HG02610 (cell line): ENCODE data around the gene CBX2.
"Not testable (repeated sequence)": the region's sequence is repeated elsewhere in the genome, so short reads cannot be mapped to it uniquely, and the experiment has no call there.

Experiments used
- ATAC-seq: cut with Tn5 transposase; IDR thresholded peaks from one replicate; pipeline ENCODE4 v1.9.1; 2021; ENCODE audit warnings: mild to moderate bottlenecking, moderate library complexity; ENCODE audit not compliant: unreplicated experiment

Gene CBX2

DNA sequence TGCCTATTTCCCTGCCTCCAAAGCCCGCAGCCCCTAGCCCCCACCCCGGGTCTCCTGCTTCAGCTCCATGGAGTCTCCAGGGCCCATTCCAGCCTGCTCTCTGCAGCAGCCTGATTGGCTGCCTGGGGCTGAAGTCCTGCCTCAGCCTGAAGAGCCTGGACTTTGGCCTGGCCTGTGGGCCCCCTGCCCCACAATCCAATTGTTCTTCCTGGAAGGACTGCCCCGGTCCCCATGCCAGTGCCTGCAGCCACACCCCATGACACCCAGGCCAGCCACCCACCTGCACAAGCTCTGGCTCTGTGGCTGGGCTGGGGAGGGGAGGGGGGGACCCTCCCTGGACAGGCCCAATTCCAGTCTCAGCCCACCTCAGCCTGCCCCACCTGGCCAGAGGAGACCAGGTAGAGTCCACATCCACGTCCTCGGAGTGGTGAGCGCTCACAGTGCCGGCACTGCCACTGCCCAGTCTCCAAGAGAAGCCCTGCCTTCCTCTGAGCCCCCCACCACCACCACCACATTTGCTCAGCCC is 34.9 kb upstream of the CBX2 start:
- ATAC-seq = no peak

DNA sequence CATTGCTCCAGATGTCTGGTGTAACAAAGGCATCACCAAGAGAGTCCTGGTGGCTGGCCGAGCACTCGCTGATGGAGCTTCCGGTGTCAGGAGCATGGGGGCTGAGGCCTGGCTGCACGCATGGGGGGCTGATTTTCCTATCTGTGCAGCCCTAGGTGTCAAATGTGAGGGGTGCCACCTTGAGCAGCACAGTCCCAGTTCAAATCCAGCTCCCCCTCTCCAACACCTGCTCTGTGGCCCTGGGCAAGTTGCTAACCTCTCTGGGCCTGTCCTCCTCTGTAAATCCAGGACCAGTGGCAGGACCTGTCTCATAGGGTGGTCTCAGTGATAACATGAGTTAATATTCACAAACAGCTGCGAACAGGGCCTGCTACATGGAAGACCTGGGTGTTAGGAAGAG is 34.3 kb upstream of the CBX2 start:
- ATAC-seq = no peak

DNA sequence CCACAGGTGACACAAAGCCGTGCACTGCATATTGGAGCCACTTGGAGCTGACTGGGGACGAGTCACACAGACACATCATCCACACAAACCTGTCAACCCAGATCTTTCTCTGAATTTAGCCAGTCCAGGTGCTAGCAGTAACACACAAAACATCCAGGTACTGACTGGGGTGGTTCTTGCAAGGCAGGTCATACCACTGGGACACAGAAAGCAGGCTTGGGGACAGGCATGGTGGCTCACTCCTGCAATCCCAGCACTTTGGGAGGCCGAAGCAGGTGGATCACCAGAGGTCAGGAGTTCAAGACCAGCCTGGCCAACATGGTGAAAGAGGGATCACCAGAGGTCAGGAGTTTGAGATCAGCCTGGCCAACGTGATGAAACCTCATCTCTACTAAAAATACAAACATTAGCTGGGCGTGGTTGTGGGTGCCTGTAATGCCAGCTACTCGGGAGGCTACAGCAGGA is 32.3 kb upstream of the CBX2 start:
- ATAC-seq = no peak

DNA sequence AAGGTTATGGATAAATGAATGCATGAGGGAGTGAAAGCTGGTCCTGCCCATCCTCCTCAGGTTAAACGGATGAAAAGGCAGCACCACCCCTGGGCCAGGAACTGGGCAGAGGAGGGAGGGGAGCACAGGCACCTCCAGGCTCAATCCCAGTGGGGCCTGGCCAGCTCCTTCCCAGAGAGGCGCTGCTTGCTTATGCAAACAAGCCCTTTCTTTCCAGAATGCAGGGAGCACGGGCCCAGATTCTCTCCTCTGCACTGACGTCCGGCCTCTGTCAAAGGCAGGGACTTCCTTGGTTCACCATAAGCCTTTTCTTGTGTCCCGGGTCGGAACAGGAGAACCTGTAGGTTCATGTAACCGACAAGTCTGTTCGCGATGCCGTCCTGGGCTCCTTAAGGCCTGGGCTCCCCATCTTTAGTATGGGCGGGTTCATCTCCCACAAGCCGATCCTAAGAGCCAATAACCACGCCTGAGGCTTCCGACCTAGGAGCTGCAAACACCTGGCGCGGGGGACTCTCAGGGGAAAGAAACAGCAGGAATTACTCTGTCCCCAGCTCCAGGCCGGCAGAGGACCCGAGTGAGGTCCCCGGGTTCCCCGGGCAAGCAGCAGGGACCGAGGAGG is 30.9 kb upstream of the CBX2 start:
- ATAC-seq = no peak

DNA sequence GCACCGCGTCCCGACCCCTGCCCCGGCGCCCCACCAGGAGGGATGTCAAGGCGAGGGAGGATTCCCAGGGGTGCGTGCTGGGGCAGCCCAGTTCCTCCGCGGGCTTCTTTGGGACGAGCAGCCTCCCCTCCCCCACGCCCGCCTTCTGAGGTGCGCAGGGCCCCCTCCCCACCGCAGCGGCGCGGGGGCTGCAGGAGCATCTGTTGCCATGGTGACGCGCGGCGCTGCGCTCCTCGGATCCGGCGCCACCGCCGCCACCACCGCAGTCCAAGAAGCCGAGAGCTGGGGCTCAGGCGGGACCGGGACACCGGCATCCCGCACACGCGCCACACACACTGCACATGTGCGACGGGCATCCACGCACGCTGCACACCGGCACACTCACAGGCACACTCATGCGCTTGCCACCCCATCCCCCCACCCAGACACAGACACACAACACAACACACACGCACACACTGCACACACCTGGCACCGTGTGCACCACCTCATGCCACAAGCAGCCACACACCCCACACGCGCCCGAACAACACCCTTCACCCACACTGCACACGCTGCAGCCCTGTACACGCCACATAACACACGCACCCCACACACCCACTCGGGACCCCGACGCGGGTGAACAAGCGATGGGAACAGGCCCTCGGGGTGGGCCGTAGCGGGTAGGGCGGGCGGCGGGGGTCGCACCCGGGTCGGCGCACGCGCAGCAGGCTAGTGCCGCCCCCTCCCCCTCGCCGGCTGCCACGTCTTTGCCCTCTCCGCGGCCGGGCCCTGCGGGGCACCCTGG is 30.2 kb upstream of the CBX2 start:
- no peak for ATAC-seq

DNA sequence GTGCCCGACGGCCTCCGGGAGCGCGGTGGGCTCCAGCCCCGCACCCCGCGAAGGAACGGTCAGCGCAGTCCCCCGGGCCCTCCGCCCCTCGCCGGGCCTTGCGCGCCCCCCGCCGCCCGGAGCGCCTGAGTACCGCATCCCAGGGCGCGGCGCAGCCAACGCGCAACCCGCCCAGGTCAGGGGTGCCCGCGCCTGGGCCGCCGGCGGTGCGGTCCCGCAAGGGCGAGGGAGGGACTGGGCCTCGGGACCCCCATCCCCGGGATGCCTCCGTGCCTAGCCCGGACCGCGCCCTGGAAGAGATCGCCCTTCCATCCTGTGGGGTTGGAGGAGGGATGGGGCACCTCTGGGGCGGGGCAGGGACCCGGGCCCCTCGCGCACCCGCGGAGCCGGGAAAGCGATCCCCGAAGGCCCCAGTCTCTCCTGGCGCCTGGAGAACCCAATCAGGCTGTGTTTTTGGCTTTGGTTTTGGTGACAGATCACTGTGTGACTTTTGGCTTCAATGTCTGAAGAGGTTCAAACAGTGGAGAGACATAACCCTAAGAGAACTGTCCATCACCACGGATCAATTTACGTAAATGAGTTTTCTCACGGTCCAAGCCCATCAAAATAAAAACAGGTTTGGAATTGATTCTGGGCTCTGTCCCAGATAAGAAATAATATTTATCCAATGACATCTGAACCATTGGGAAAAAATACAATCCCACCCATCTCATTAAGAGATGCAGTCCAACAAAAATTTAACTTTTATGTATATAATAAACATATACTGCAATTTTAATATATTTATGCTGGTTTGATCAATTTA is 29.5 kb upstream of the CBX2 start:
- ATAC-seq = no peak

DNA sequence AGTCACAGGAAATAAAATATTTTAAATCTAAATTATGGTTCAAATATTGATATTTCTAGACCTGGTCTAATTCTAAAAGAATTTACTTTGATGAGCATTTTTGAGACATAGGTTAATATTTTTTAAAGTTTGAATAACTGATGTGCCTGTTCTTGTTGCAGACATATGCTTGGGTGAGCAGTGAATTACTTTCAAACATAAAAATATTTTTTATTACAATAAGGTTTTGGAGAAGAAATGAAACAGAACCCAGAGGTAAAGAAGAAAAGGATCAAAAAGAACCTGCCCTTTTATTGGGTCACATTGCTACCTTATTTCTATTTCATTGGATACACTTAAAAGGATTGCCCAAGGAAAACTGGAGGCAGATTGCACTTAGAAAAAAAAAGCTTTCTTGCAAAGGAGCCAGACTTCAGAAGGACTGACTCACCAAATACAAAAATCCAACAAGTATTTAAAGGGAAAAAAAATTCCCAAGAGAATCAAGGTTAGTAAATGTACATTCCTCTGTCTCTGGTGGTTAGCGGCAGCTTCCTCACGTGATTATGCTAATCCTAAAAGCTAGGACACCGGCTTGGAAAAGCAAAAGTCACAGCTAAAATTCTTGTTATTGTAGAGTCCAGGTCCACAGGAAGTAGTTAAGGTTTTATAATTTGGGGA is 28.7 kb upstream of the CBX2 start:
- no peak for ATAC-seq

DNA sequence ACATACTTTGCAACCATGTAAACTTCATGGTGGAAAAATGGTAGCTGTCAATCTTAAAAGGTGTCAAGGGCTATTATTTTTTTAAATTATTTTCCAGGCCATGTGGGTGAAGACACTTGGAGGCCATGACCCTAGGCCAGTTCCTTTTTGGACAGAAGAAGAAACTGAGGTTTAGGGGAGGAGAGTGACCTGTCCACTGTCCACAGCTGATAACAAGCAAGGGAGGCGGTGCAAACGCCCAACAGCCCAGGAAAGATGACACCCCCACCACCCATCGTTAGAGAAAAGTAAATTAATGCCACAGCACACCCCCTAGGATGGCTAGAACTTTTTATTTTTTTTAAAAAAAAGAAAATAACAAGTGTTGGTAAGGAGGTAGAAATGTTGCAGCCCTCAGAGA is 28.0 kb upstream of the CBX2 start:
- ATAC-seq = no peak

DNA sequence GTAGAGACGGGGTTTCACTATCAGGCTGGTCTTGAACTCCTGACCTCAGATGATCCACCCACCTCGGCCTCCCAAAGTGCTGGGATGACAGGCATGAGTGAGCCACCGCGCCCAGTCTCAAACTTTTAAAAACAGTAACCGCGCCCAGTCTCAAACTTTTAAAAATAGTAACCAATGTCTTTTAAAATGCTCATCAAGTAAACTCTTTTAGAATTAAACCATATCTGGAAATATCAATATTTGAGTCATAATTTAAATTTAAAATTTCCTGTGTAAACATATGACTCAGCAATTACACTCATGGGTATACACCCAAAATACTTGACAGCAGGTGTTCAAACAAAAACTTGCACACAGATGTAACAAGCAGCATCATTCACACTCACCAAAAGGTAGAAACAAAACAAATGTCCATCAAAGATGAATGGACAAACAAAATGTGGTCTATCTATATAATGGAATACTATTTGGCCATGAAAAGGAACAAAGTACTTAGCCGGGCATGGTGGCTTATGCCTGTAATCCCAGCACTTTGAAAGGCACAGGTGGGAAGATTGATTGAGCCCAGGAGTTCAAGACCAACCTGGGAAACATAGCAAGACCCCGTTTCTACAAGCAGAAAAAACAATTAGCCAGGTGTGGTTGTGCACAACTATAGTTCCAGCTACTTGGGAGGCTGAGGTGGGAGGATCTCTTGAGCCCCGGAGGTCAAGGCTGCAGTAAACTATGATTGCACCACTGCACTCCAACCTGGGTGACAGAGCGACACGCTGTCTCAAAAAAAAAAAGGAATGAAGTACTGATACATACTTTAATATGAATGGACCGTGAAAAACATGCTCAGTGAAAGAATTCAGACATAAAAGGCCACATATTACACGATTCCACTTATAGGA is 27.1 kb upstream of the CBX2 start:
- no peak for ATAC-seq

DNA sequence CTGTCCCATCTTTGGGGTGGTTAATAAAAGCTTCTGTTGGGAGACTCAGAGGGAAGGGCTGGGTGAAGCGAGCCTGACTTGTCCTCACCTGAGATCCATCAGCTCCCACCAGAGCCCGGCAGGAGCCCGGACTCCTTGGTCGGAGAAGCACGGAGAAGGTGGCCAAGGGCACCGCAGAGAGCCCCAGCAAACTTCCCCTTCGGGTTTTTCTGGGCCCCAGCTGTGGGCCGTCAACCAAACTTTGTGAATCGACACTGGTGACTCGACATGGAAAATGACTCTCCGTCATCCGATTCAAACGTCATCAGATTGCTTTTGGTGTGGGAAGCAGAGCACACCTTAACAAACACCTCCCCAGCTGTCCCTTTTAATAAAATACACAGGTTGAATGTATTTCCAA is 25.8 kb upstream of the CBX2 start:
- no peak for ATAC-seq

DNA sequence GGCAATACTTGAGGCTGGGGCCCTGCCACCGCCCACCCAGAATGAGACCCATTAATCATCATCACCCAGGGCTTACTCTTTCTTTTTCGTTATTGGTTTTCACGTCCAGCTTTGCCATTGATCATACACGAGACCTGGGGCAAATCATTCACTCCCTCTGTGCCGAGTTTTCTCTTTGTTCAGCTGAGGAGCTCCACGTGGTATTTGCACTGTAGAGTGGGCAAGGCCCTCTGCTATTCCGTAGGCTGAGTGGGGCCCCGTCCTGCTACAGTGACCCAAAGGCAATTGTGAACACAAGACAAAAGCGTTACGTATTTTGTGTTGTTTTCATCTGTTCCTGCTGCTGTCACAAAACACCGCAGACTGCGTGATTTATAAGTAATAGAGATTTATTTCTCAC is 23.6 kb upstream of the CBX2 start:
- no peak for ATAC-seq

DNA sequence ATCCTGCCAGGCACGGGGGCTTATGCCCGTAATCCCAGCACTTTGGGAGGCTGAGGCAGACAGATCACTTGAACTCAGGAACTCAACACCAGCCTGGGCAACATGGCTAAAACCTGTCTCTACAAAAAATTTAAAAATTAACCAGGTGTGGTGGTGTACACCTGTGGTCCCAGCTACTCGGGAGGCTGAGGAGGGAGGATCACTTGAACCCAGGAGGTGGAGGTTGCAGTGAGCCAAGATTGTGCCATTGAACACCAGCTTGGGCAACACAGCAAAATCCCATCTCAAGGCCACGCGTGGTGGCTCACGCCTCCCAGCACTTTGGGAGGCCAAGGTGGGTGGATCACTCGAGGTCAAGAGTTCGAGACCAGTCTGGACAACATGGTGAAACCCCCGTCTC is 23.0 kb upstream of the CBX2 start:
- not testable (repeated sequence) for ATAC-seq

DNA sequence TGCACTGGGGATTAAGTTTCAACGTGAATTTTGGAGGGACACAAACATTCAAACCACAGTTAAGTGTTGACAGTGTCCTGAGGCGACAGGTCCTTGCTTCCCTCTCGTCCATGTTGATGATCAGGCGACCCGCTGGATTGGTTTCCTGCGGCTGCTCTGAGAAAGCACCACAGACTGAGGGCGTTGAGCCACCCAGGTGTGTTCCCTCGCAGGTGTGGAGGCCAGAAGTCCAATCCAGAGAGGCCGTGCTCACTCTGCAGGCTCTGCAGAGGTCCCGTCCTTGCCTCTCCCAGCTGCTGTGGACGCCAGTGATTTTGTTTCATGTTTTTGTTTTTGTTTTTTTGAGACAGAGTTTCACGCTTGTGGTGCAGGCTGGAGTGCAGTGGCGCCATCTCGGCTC is 22.4 kb upstream of the CBX2 start:
- no peak for ATAC-seq

DNA sequence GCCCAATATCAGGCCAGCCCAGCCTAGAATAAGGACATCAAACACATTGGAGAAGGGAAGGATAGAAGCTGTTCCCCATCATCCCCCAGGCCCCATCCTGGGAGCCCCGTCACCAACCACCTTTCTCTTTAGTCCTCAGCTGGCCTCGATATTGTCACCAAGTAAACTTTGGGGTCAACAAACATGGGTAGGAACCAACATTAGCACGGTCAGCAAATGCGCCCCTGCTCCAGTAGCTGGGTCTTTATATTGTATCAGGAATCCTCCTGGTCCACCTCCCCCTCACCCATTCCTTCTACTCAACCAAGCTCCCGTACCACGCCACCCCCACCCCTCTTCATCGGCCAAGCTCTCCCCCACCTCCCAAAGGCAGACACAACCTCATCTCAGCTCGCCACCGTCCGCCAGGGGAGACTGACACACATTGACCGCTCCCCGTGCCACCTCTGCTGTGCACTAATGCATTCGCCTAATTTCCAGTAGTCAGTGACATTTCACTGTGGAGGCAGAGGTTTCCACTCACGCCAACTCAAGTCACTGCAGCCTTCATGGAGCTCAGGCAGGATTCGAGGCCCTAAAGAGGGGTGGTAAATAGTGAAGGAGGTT is 20.7 kb upstream of the CBX2 start:
- no peak for ATAC-seq

DNA sequence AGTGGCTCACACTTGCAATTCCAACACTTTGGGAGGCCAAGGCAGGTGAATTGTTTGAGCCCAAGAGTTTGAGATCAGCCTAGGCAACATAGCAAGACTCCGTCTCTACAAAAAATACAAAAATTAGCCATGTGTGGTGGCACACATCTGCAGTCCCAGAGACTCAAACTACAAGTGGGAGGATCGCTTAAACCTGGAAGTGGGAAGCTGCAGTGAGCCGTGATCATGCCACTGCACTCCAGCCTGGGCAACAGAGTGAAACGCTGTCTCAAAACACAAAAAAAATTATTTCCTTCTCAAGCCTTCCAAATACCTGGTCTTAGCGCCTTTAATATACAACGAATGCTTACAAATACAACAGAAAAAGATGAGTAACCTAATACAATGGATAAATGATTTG is 19.7 kb upstream of the CBX2 start:
- no peak for ATAC-seq

DNA sequence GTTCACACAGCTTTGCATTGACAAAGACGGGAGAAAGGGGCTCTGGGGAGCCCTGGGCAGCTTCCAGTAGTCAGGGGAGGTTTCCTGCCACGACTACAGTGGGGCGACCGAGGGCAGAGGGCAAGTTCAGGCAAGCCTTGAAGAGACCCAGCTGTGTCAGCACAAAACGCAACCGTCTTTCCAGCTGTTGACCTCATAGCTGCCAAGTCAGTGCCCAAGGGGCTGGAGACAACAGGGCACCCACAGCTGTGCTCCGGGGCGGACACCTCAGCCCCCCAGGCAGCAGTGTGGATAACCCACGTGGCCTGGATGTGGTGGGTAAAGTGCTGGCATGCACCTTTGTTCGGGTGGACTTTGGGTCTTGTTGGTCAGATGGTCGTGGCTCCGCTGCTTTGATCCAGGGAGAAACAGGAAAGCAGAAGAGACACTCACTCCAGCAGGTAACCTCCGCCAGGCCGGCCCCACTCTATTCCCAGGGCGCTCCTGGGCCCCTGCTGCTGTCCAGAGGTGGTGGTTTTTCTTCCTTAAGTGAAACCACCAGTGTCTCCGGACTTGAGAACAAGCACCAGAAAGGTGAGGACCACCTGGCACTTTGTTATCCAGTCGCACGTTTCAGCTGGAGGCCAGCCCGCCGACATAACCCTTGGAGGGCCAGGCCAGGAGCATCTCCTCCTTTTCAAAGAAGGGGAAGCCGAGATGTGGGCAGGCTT is 17.6 kb upstream of the CBX2 start:
- no peak for ATAC-seq

DNA sequence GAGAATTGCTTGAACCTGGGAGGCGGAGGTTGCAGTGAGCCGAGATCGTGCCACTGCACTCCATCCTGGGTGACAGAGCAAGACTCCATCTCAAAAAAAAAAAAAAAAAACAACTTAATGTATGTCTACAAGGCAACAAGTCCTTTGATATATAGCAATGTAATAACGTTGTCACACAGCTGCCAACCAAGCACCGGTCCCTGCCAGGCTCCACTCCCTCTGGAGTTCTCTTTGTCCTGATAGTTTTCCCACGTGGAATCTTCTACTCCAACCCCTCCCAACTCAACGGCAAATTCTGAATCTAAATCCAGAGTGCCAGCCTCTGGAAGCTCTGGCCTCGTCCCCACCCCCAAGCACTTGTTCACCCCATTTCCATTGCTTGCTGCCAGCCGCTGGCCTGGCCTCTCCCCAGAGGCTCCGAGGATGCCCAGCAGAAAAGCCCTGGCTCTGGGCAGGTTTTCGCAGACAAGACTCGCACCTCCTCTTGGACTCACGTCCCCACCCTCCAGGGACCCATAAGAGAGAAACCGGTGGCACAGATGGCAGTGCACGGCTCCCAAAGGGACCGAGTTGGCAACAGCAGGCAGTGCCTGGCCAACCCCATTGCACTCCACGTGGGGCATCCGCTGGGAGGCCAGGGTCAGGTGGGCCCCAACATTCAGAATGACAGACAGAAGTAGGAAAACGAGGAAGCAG is 15.9 kb upstream of the CBX2 start:
- ATAC-seq = no peak

DNA sequence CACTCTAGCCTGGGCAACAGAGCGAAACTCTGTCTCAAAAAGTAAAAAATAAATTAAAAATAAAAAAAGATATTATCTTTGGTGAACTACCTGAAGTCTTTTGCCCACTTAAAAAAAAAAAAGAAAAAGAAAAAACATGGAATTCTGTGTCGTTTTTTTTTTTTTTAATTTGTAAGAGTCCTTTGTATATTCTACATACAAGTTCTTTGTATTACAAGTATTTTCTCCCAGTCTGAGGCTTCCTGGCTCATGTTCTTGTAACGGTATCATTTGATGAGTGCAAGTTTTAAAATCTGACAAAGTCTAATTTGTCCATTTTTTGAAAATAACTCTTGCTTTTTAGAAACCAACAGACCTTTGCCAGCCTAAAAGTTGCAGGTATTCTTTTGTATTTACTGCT is 12.2 kb upstream of the CBX2 start:
- no peak for ATAC-seq
